ENCODE measurements around the gene MYRIP.

DNA sequence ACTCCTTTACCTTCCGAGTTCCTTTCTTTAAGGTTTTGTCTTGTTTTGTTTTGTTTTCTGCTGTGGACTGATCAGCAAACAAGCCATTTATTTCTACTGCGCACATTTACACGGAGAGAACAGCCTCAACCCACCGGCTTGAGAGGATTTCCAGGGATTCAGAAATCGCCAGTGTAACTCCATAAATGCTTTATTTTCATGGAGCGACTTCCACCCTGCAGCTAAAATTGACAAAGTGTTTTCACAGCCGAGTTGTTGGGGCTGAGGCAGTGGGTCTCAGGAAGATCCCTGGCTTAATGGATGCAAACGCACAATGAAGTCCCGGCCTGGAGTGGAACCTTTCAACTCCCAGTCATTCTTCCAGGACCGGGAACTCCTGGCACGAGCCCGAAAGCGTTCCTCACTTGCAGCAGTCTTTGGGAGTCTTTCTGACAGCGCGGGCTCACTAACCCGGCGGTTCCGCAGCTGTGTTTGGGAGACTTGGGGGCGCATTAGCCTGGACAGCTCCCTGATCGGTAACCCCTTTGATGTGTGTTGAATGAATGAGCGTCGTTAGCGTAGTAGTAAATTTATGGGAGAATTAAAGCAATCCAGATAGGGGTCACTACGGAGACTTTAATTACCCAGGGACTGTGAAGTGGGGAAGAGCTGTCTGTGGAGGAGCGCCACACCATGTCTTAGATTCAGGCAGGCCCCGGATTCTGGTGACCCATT is 785 bp upstream of the MYRIP start:
- no peak for TF ChIP-seq POLR2AphosphoS5 (IDR thresholded peaks at IDR 0.05; ENCODE audit: low read depth, low read length)
- no peak for TF ChIP-seq TAF1 (IDR thresholded peaks at IDR 0.05; ENCODE audit: borderline replicate concordance, insufficient read depth, low read length)
- TF ChIP-seq, protein P1, sequence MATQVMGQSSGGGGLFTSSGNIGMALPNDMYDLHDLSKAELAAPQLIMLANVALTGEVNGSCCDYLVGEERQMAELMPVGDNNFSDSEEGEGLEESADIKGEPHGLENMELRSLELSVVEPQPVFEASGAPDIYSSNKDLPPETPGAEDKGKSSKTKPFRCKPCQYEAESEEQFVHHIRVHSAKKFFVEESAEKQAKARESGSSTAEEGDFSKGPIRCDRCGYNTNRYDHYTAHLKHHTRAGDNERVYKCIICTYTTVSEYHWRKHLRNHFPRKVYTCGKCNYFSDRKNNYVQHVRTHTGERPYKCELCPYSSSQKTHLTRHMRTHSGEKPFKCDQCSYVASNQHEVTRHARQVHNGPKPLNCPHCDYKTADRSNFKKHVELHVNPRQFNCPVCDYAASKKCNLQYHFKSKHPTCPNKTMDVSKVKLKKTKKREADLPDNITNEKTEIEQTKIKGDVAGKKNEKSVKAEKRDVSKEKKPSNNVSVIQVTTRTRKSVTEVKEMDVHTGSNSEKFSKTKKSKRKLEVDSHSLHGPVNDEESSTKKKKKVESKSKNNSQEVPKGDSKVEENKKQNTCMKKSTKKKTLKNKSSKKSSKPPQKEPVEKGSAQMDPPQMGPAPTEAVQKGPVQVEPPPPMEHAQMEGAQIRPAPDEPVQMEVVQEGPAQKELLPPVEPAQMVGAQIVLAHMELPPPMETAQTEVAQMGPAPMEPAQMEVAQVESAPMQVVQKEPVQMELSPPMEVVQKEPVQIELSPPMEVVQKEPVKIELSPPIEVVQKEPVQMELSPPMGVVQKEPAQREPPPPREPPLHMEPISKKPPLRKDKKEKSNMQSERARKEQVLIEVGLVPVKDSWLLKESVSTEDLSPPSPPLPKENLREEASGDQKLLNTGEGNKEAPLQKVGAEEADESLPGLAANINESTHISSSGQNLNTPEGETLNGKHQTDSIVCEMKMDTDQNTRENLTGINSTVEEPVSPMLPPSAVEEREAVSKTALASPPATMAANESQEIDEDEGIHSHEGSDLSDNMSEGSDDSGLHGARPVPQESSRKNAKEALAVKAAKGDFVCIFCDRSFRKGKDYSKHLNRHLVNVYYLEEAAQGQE (IDR thresholded peaks at IDR 0.05; ENCODE audit: insufficient read depth in 1 of 2, low read depth in 2 of 2, low read length in 2 of 2): peak; percentile 59 to 80; a peak in 3 of 4 replicates
- TF ChIP-seq FOXP2 (optimal IDR thresholded peaks at IDR 0.05; ENCODE audit: borderline replicate concordance, extremely low read depth, extremely low read length, insufficient read depth): no peak

Measured in PFSK-1 (cell line).